ENCODE measurements around the gene RASAL2. TPM values are rescaled to one million over a fixed set of nuclear protein-coding genes. Genes with fewer than 3 reads are reported as not detected.
"Not testable (repeated sequence)": the region's sequence is repeated elsewhere in the genome, so short reads cannot be mapped to it uniquely, and the experiment has no call there.

RASAL2 gene
- total RNA-seq, 1 donor from 2014 or later = 44.2 TPM

GRCh38 chr1:178241837-178242236, 147.9 kb downstream of the RASAL2 start:
- H3K36me3 Mint-ChIP-seq (ENCODE audit: low read depth, unreplicated experiment) = peaks cover 5% of the 10 kb centered on the region
- Histone ChIP-seq H3K9me3 (ENCODE audit: insufficient read depth, low read depth, low read length) (no peaks in the 10 kb centered on the region), H3K4me3 (ENCODE audit: insufficient read depth, low read depth, low read length) (no peak overlapping the region), H3K4me2 (ENCODE audit: low read length) (peak overlapping the region; percentile 65), H4K20me1 (ENCODE audit: insufficient read depth, low read length) (no peaks in the 10 kb centered on the region), H3K27ac (ENCODE audit: low read depth, low read length) (peak overlapping the region; percentile 97), H3K36me3 (ENCODE audit: insufficient read depth, low read length) (no peaks in the 10 kb centered on the region), H3K4me1 (ENCODE audit: insufficient read depth, low read length) (peaks cover 33% of the 10 kb centered on the region), H2AFZ (ENCODE audit: low read depth, low read length) (no peak overlapping the region), H3K9ac (ENCODE audit: low read length) (peak overlapping the region; percentile 51), H3K27me3 (ENCODE audit: insufficient read depth, low read length) (no peaks in the 10 kb centered on the region), H3K79me2 (ENCODE audit: insufficient read depth, low read length) (peaks cover 63% of the 10 kb centered on the region)
- no peaks in the 10 kb centered on the region for H3K27me3 Mint-ChIP-seq (ENCODE audit: low read depth, unreplicated experiment)
- peaks cover 46% of the 10 kb centered on the region for H3K4me1 Mint-ChIP-seq (ENCODE audit: low read depth, unreplicated experiment)
- peak overlapping the region; percentile 95 for H3K27ac Mint-ChIP-seq (ENCODE audit: unreplicated experiment)
- no peak for TF ChIP-seq EZH2 (IDR thresholded peaks at IDR 0.05; ENCODE audit: insufficient read depth, low read length)
- TF ChIP-seq CTCF (IDR thresholded peaks at IDR 0.05; ENCODE audit: insufficient read depth, low read depth, low read length) = peak; percentile 14
- DNase-seq (ENCODE audit: low read depth) = no peak
- H3K4me3 Mint-ChIP-seq (ENCODE audit: unreplicated experiment) = no peak overlapping the region
- FAIRE-seq = no peak
- H3K9me3 Mint-ChIP-seq (ENCODE audit: unreplicated experiment) = peaks cover 5% of the 10 kb centered on the region

GRCh38 chr1:178243119-178243518, 149.2 kb downstream of the RASAL2 start:
- Histone ChIP-seq H3K9me3 (ENCODE audit: insufficient read depth, low read depth, low read length) (no peaks in the 10 kb centered on the region), H3K27me3 (ENCODE audit: insufficient read depth, low read length) (no peaks in the 10 kb centered on the region), H3K27ac (ENCODE audit: low read depth, low read length) (no peak overlapping the region), H3K4me2 (ENCODE audit: low read length) (no peak overlapping the region), H2AFZ (ENCODE audit: low read depth, low read length) (no peak overlapping the region), H3K4me1 (ENCODE audit: insufficient read depth, low read length) (peaks cover 24% of the 10 kb centered on the region), H3K9ac (ENCODE audit: low read length) (no peak overlapping the region), H3K4me3 (ENCODE audit: insufficient read depth, low read depth, low read length) (no peak overlapping the region), H3K79me2 (ENCODE audit: insufficient read depth, low read length) (peaks cover 60% of the 10 kb centered on the region), H3K36me3 (ENCODE audit: insufficient read depth, low read length) (no peaks in the 10 kb centered on the region), H4K20me1 (ENCODE audit: insufficient read depth, low read length) (no peaks in the 10 kb centered on the region)
- DNase-seq (ENCODE audit: low read depth) (no peak), FAIRE-seq (no peak)
- H3K36me3 Mint-ChIP-seq (ENCODE audit: low read depth, unreplicated experiment) = peaks cover 15% of the 10 kb centered on the region
- no peak overlapping the region for H3K4me3 Mint-ChIP-seq (ENCODE audit: unreplicated experiment)
- peaks cover 11% of the 10 kb centered on the region for H3K9me3 Mint-ChIP-seq (ENCODE audit: unreplicated experiment)
- no peak overlapping the region for H3K27ac Mint-ChIP-seq (ENCODE audit: unreplicated experiment)
- no peak for TF ChIP-seq CTCF (IDR thresholded peaks at IDR 0.05; ENCODE audit: insufficient read depth, low read depth, low read length)
- TF ChIP-seq EZH2 (IDR thresholded peaks at IDR 0.05; ENCODE audit: insufficient read depth, low read length) = no peak
- H3K27me3 Mint-ChIP-seq (ENCODE audit: low read depth, unreplicated experiment) = no peaks in the 10 kb centered on the region
- peaks cover 36% of the 10 kb centered on the region for H3K4me1 Mint-ChIP-seq (ENCODE audit: low read depth, unreplicated experiment)

- Histone ChIP-seq H2AFZ (ENCODE audit: low read depth, low read length) (no peak overlapping the region), H3K79me2 (ENCODE audit: insufficient read depth, low read length) (peaks cover 63% of the 10 kb centered on the region), H3K9ac (ENCODE audit: low read length) (no peak overlapping the region), H4K20me1 (ENCODE audit: insufficient read depth, low read length) (no peaks in the 10 kb centered on the region), H3K4me1 (ENCODE audit: insufficient read depth, low read length) (peaks cover 19% of the 10 kb centered on the region), H3K36me3 (ENCODE audit: insufficient read depth, low read length) (no peaks in the 10 kb centered on the region), H3K4me3 (ENCODE audit: insufficient read depth, low read depth, low read length) (no peak overlapping the region), H3K27ac (ENCODE audit: low read depth, low read length) (no peak overlapping the region), H3K9me3 (ENCODE audit: insufficient read depth, low read depth, low read length) (no peaks in the 10 kb centered on the region), H3K27me3 (ENCODE audit: insufficient read depth, low read length) (no peaks in the 10 kb centered on the region), H3K4me2 (ENCODE audit: low read length) (no peak overlapping the region)
- Mint-ChIP-seq H3K27ac (ENCODE audit: unreplicated experiment) (no peak overlapping the region), H3K27me3 (ENCODE audit: low read depth, unreplicated experiment) (no peaks in the 10 kb centered on the region), H3K36me3 (ENCODE audit: low read depth, unreplicated experiment) (peaks cover 18% of the 10 kb centered on the region), H3K4me3 (ENCODE audit: unreplicated experiment) (no peak overlapping the region), H3K9me3 (ENCODE audit: unreplicated experiment) (peaks cover 16% of the 10 kb centered on the region), H3K4me1 (ENCODE audit: low read depth, unreplicated experiment) (peaks cover 29% of the 10 kb centered on the region)
- DNase-seq (ENCODE audit: low read depth) = no peak
- FAIRE-seq = no peak
- TF ChIP-seq CTCF (IDR thresholded peaks at IDR 0.05; ENCODE audit: insufficient read depth, low read depth, low read length) (no peak), EZH2 (IDR thresholded peaks at IDR 0.05; ENCODE audit: insufficient read depth, low read length) (no peak)
These were observed 150.0 kb downstream of the RASAL2 start for GRCh38 chr1:178243890-178244289.

GRCh38 chr1:178248284-178248683, 154.4 kb downstream of the RASAL2 start:
- not testable (repeated sequence) for H3K27ac Mint-ChIP-seq (ENCODE audit: unreplicated experiment); H3K27ac ChIP-seq (ENCODE audit: low read depth, low read length); FAIRE-seq; H3K4me3 ChIP-seq (ENCODE audit: insufficient read depth, low read depth, low read length); H3K4me1 Mint-ChIP-seq (ENCODE audit: low read depth, unreplicated experiment); H3K4me1 ChIP-seq (ENCODE audit: insufficient read depth, low read length); H3K27me3 Mint-ChIP-seq (ENCODE audit: low read depth, unreplicated experiment); H4K20me1 ChIP-seq (ENCODE audit: insufficient read depth, low read length); H3K9ac ChIP-seq (ENCODE audit: low read length); H3K4me3 Mint-ChIP-seq (ENCODE audit: unreplicated experiment); H3K36me3 ChIP-seq (ENCODE audit: insufficient read depth, low read length); H3K4me2 ChIP-seq (ENCODE audit: low read length); H3K9me3 ChIP-seq (ENCODE audit: insufficient read depth, low read depth, low read length); DNase-seq (ENCODE audit: low read depth); H2AFZ ChIP-seq (ENCODE audit: low read depth, low read length); H3K27me3 ChIP-seq (ENCODE audit: insufficient read depth, low read length)
- peaks cover 59% of the 10 kb centered on the region for H3K79me2 ChIP-seq (ENCODE audit: insufficient read depth, low read length)
- Mint-ChIP-seq H3K9me3 (ENCODE audit: unreplicated experiment) (peaks cover 23% of the 10 kb centered on the region), H3K36me3 (ENCODE audit: low read depth, unreplicated experiment) (peaks cover 23% of the 10 kb centered on the region)
